Neural cell (in vitro differentiated cells): ENCODE measurements around the gene VMAC. TPM values are rescaled to one million over a fixed set of nuclear protein-coding genes. Genes with fewer than 3 reads are reported as not detected.

Experiments
- H2AFZ ChIP-seq: fragments of 200-600, 300-800 bp; sonication (generic), shearing (Covaris generic); 2 replicates; pipeline ENCODE4 v1.6.0; 2014; ENCODE audit warnings: low read depth, mild to moderate bottlenecking, antibody characterized with exemption, low read length, moderate library complexity
- H3F3A ChIP-seq: fragments of 200-600 bp; shearing (Covaris generic); 2 replicates; pipeline ENCODE4 v1.6.1; 2016; ENCODE audit warnings: mild to moderate bottlenecking, moderate library complexity, mixed read lengths, antibody characterized with exemption, low read length; ENCODE audit not compliant: insufficient read depth, poor library complexity, severe bottlenecking
- H3K27ac ChIP-seq: fragments of 200-600, 300-800 bp; sonication (generic), shearing (Covaris generic); 2 replicates; pipeline ENCODE4 v1.5.1; 2014; ENCODE audit warnings: mild to moderate bottlenecking, low read length, moderate library complexity
- H3K27me3 ChIP-seq: fragments of 300-800, 200-600 bp; sonication (generic), shearing (Covaris generic); 2 replicates; pipeline ENCODE4 v1.6.0; 2014; ENCODE audit warnings: mild to moderate bottlenecking, low read depth, low read length, moderate library complexity; ENCODE audit not compliant: insufficient read depth
- H3K36me3 ChIP-seq: fragments of 300-800, 200-600 bp; sonication (generic), shearing (Covaris generic); 2 replicates; pipeline ENCODE4 v1.5.1; 2014; ENCODE audit warnings: mild to moderate bottlenecking, antibody characterized with exemption, low read length, moderate library complexity; ENCODE audit not compliant: insufficient read depth
- H3K4me2 ChIP-seq: fragments of 300-800, 200-600 bp; sonication (generic), shearing (Covaris generic); 2 replicates; pipeline ENCODE4 v1.6.0; 2014; ENCODE audit warnings: mild to moderate bottlenecking, low read length
- H3K4me3 ChIP-seq: fragments of 300-800, 200-600 bp; sonication (generic), shearing (Covaris generic); 2 replicates; pipeline ENCODE4 v1.5.1; 2014; ENCODE audit warnings: mild to moderate bottlenecking, low read length, moderate library complexity
- H3K79me2 ChIP-seq: fragments of 200-600 bp; shearing (Covaris generic); replicated peaks from 2 replicates; pipeline ENCODE4 v1.6.0; 2014; ENCODE audit warnings: mild to moderate bottlenecking, low read length, moderate library complexity; ENCODE audit not compliant: insufficient read depth
- H3K9ac ChIP-seq: fragments of 300-800, 200-600 bp; sonication (generic), shearing (Covaris generic); 2 replicates; pipeline ENCODE4 v1.6.1; 2016; ENCODE audit warnings: mild to moderate bottlenecking, low read length, mixed read lengths
- H3K9me2 ChIP-seq: fragments of 200-600 bp; shearing (Covaris generic); 2 replicates; pipeline ENCODE4 v1.6.1; 2016; ENCODE audit warnings: mild to moderate bottlenecking, low read length, mixed read lengths; ENCODE audit not compliant: insufficient read depth
- H3K9me3 ChIP-seq: fragments of 200-600, 300-800 bp; sonication (generic), shearing (Covaris generic); 2 replicates; pipeline ENCODE4 v1.6.1; 2016; ENCODE audit warnings: mild to moderate bottlenecking, mixed run types, low read length, moderate library complexity, mixed read lengths
- H4K20me1 ChIP-seq: fragments of 200-600 bp; shearing (Covaris generic); 2 replicates; pipeline ENCODE4 v1.6.1; 2016; ENCODE audit warnings: mild to moderate bottlenecking, mixed run types; ENCODE audit not compliant: insufficient read depth
- EP300 ChIP-seq: fragments of 450-650 bp; conservative IDR thresholded peaks from 2 replicates; pipeline ENCODE4 v1.6.1; 2014; ENCODE audit warnings: antibody characterized with exemption, mild to moderate bottlenecking, moderate library complexity; ENCODE audit not compliant: poor library complexity, severe bottlenecking
- EZH2 ChIP-seq: fragments of 200-600, 300-800 bp; shearing (Covaris generic), sonication (generic); IDR thresholded peaks from 2 replicates; pipeline ENCODE4 v1.6.1; 2014; ENCODE audit warnings: antibody characterized with exemption, low read length, borderline replicate concordance, mild to moderate bottlenecking; ENCODE audit not compliant: insufficient read depth, poor library complexity, severe bottlenecking
- MXI1 ChIP-seq: fragments of 450-650 bp; conservative IDR thresholded peaks from 2 replicates; pipeline ENCODE4 v1.6.1; 2014; ENCODE audit warnings: antibody characterized with exemption, mild to moderate bottlenecking; ENCODE audit not compliant: poor library complexity, severe bottlenecking
- POLR2AphosphoS5 ChIP-seq: IDR thresholded peaks from 2 replicates; pipeline ENCODE4 v1.6.1; 2012
- RAD21 ChIP-seq: fragments of 450-650 bp; conservative IDR thresholded peaks from 2 replicates; pipeline ENCODE4 v1.6.1; 2014; ENCODE audit warnings: antibody characterized with exemption, mild to moderate bottlenecking, moderate library complexity
- SMC3 ChIP-seq: fragments of 450-650 bp; conservative IDR thresholded peaks from 2 replicates; pipeline ENCODE4 v1.6.1; 2014; ENCODE audit warnings: antibody characterized with exemption, mild to moderate bottlenecking, moderate library complexity; ENCODE audit not compliant: poor library complexity
- TAF1 ChIP-seq: IDR thresholded peaks from 2 replicates; pipeline ENCODE4 v1.6.1; 2012; ENCODE audit warnings: low read depth
- polyA plus RNA-seq: library from polyadenylated mRNA; depleted of rRNA; stranded (reverse); fragments of >200 nt; gene quantifications from 2 replicates; pipeline ENCODE4 v1.2.3, GENCODE V29; 2014
- TF ChIP-seq, protein P1 (sequence below): fragments of 450-650 bp; IDR thresholded peaks from 2 replicates; pipeline ENCODE4 v1.5.1; 2014; ENCODE audit warnings: antibody characterized with exemption, mild to moderate bottlenecking, moderate library complexity; ENCODE audit not compliant: poor library complexity, severe bottlenecking
- TF ChIP-seq, protein P2 (sequence below): IDR thresholded peaks from 2 replicates; pipeline ENCODE4 v1.6.1; 2012; ENCODE audit warnings: borderline replicate concordance

Gene VMAC
- polyA plus RNA-seq, 1 donor from 2014 or later = 6.0 TPM

DNA sequence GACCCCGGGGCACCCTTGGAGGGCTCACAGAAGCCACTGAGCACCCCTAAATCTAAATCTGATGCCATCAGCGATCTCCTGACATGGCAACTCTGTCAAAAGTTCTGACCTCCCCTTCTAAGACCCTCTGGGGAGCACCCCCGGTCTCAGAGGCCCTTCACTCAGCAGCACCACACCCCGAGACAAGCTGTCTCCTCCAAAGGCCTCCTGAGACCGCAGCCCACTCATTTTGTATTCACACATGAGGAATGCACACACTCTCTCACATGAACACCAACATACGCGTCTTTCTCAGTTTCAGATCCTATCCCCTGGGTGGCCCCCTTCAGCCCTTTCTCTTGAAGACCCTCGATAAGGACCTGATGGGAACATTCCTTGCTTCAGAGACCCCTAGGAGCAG lies 3.7 kb upstream of the VMAC start:
- Histone ChIP-seq H3K9me3 (no peaks in the 10 kb centered on the region), H3K36me3 (no peaks in the 10 kb centered on the region), H3K79me2 (peaks cover 22% of the 10 kb centered on the region), H3K4me2 (no peak overlapping the region), H3K9me2 (no peaks in the 10 kb centered on the region), H3K27me3 (no peaks in the 10 kb centered on the region), H3K27ac (no peak overlapping the region), H3F3A (no peaks in the 10 kb centered on the region), H4K20me1 (no peaks in the 10 kb centered on the region), H3K9ac (no peak overlapping the region), H3K4me3 (no peak overlapping the region), H2AFZ (no peak overlapping the region)
- TF ChIP-seq EZH2 (no peak), POLR2AphosphoS5 (no peak), TAF1 (no peak), MXI1 (no peak), EP300 (no peak), RAD21 (no peak), SMC3 (no peak)
- TF ChIP-seq, protein P1, sequence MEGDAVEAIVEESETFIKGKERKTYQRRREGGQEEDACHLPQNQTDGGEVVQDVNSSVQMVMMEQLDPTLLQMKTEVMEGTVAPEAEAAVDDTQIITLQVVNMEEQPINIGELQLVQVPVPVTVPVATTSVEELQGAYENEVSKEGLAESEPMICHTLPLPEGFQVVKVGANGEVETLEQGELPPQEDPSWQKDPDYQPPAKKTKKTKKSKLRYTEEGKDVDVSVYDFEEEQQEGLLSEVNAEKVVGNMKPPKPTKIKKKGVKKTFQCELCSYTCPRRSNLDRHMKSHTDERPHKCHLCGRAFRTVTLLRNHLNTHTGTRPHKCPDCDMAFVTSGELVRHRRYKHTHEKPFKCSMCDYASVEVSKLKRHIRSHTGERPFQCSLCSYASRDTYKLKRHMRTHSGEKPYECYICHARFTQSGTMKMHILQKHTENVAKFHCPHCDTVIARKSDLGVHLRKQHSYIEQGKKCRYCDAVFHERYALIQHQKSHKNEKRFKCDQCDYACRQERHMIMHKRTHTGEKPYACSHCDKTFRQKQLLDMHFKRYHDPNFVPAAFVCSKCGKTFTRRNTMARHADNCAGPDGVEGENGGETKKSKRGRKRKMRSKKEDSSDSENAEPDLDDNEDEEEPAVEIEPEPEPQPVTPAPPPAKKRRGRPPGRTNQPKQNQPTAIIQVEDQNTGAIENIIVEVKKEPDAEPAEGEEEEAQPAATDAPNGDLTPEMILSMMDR = no peak
- TF ChIP-seq, protein P2, sequence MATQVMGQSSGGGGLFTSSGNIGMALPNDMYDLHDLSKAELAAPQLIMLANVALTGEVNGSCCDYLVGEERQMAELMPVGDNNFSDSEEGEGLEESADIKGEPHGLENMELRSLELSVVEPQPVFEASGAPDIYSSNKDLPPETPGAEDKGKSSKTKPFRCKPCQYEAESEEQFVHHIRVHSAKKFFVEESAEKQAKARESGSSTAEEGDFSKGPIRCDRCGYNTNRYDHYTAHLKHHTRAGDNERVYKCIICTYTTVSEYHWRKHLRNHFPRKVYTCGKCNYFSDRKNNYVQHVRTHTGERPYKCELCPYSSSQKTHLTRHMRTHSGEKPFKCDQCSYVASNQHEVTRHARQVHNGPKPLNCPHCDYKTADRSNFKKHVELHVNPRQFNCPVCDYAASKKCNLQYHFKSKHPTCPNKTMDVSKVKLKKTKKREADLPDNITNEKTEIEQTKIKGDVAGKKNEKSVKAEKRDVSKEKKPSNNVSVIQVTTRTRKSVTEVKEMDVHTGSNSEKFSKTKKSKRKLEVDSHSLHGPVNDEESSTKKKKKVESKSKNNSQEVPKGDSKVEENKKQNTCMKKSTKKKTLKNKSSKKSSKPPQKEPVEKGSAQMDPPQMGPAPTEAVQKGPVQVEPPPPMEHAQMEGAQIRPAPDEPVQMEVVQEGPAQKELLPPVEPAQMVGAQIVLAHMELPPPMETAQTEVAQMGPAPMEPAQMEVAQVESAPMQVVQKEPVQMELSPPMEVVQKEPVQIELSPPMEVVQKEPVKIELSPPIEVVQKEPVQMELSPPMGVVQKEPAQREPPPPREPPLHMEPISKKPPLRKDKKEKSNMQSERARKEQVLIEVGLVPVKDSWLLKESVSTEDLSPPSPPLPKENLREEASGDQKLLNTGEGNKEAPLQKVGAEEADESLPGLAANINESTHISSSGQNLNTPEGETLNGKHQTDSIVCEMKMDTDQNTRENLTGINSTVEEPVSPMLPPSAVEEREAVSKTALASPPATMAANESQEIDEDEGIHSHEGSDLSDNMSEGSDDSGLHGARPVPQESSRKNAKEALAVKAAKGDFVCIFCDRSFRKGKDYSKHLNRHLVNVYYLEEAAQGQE = no peak

DNA sequence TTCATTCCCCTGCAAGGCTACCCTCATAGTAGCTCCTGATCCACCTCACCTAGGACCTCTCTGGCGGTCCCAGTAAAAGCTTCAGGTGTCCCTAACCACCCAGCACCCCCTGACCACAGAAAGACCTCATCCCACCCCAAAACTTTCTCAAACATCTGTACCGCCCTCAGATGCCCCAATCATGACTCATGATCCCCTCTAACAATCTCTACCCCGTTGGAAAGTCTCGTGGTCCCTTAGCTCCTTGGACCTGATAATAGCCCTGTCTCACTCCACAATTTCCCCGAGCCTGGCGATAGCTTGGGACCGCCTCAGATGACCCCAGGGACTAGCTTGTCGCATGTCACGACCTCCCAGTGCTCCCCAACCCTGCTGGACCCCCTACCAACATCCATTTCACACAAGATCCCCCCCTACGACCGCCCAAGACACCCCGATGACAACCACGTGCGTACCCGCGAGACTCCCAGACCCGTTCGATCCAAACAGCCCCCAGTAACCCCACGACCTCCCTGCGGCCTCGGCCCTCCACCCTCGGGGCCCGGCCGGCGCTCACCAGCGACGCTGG lies 1.5 kb upstream of the VMAC start:
- H2AFZ ChIP-seq = peak overlapping the region; percentile 70
- no peaks in the 10 kb centered on the region for H3K9me2 ChIP-seq
- H3F3A ChIP-seq = no peaks in the 10 kb centered on the region
- H3K36me3 ChIP-seq = no peaks in the 10 kb centered on the region
- H3K27me3 ChIP-seq = no peaks in the 10 kb centered on the region
- peak overlapping the region; percentile 30 for H3K4me2 ChIP-seq
- peaks cover 22% of the 10 kb centered on the region for H3K79me2 ChIP-seq
- H3K9ac ChIP-seq = peak overlapping the region; percentile 92
- TF ChIP-seq, protein P1 = no peak
- TF ChIP-seq, protein P2 = peak; percentile 23
- no peaks in the 10 kb centered on the region for H4K20me1 ChIP-seq
- H3K27ac ChIP-seq = peak overlapping the region; percentile 79
- peak overlapping the region; percentile 82 for H3K4me3 ChIP-seq
- H3K9me3 ChIP-seq = no peaks in the 10 kb centered on the region
